DOHH2 (cell line): ENCODE data around the gene PPFIA4.

Source experiments
- H3F3A ChIP-seq: fragments of 200-600 bp; sonication (generic), shearing (Covaris generic); 2 replicates; pipeline ENCODE4 v1.6.0; 2016; ENCODE audit warnings: antibody characterized with exemption, mild to moderate bottlenecking; ENCODE audit not compliant: control insufficient read depth, insufficient read depth
- H3K27ac ChIP-seq: fragments of 200-600 bp; sonication (generic); 2 replicates; pipeline ENCODE4 v1.5.1; 2014; ENCODE audit warnings: low read depth, mild to moderate bottlenecking, low read length, moderate library complexity
- H3K27me3 ChIP-seq: fragments of 200-600 bp; sonication (generic); 2 replicates; pipeline ENCODE4 v1.6.1; 2014; ENCODE audit warnings: mild to moderate bottlenecking, low read length, mixed read lengths; ENCODE audit not compliant: control insufficient read depth
- H3K36me3 ChIP-seq: fragments of 200-600 bp; sonication (generic); 2 replicates; pipeline ENCODE4 v1.6.1; 2014; ENCODE audit warnings: mild to moderate bottlenecking, low read length, moderate library complexity, mixed read lengths; ENCODE audit not compliant: control insufficient read depth
- H3K4me1 ChIP-seq: fragments of 200-600 bp; sonication (generic); 2 replicates; pipeline ENCODE4 v1.6.1; 2014; ENCODE audit warnings: mild to moderate bottlenecking, low read length, mixed read lengths; ENCODE audit not compliant: control insufficient read depth
- H3K4me2 ChIP-seq: fragments of 200-600 bp; sonication (generic); 2 replicates; pipeline ENCODE4 v1.6.0; 2014; ENCODE audit warnings: mild to moderate bottlenecking, low read length, moderate library complexity
- H3K4me3 ChIP-seq: fragments of 200-600 bp; sonication (generic); 2 replicates; pipeline ENCODE4 v1.5.1; 2014; ENCODE audit warnings: mild to moderate bottlenecking, low read length, mixed read lengths
- H3K79me2 ChIP-seq: fragments of 200-600 bp; sonication (generic); 2 replicates; pipeline ENCODE4 v1.6.1; 2014; ENCODE audit warnings: mild to moderate bottlenecking, low read length, mixed read lengths; ENCODE audit not compliant: control insufficient read depth
- H3K9me2 ChIP-seq: fragments of 200-600 bp; sonication (generic); replicated peaks from 2 replicates; pipeline ENCODE4 v1.6.1; 2014; ENCODE audit warnings: mild to moderate bottlenecking, low read length, mixed read lengths; ENCODE audit not compliant: control insufficient read depth
- H3K9me3 ChIP-seq: fragments of 200-600 bp; sonication (generic); 2 replicates; pipeline ENCODE4 v1.6.1; 2014; ENCODE audit warnings: antibody characterized with exemption, low read length, mixed read lengths; ENCODE audit not compliant: control insufficient read depth, insufficient read depth
- H4K20me1 ChIP-seq: fragments of 200-600 bp; sonication (generic); 2 replicates; pipeline ENCODE4 v1.6.0; 2014; ENCODE audit warnings: low read depth, mild to moderate bottlenecking, antibody characterized with exemption, low read length, moderate library complexity; ENCODE audit not compliant: control insufficient read depth, insufficient read depth
- CTCF ChIP-seq: fragments of 200-600 bp; sonication (generic); IDR thresholded peaks from one replicate; pipeline ENCODE4 v1.5.1; 2014; ENCODE audit warnings: antibody characterized with exemption, mild to moderate bottlenecking, low read depth, low read length; ENCODE audit not compliant: poor library complexity, severe bottlenecking
- EZH2phosphoT487 ChIP-seq: fragments of 200-600 bp; sonication (generic); IDR thresholded peaks from 2 replicates; pipeline ENCODE4 v1.6.1; 2017; ENCODE audit warnings: borderline replicate concordance, mild to moderate bottlenecking, antibody characterized with exemption, low read length, moderate library complexity, mixed read lengths

The PPFIA4 gene

GRCh38 chr1:203009185-203009584 lies 17.1 kb upstream of the PPFIA4 start:
- Histone ChIP-seq H3K4me1 (peaks cover 28% of the 10 kb centered on the region), H3K4me3 (no peak overlapping the region), H3K27ac (no peak overlapping the region), H3K4me2 (peak overlapping the region; percentile 83; the same call in 1 of the 2 replicates), H3K9me2 (no peaks in the 10 kb centered on the region), H3K36me3 (peaks cover 60% of the 10 kb centered on the region), H3K9me3 (no peaks in the 10 kb centered on the region), H3K27me3 (no peaks in the 10 kb centered on the region), H3F3A (peaks cover 18% of the 10 kb centered on the region), H4K20me1 (no peaks in the 10 kb centered on the region), H3K79me2 (peaks cover 70% of the 10 kb centered on the region)
- no peak for TF ChIP-seq EZH2phosphoT487
- no peak for TF ChIP-seq CTCF

- H3K9me3 ChIP-seq: no peaks in the 10 kb centered on the region
- H3K4me1 ChIP-seq: peaks cover 18% of the 10 kb centered on the region
- no peaks in the 10 kb centered on the region for H3K9me2 ChIP-seq
- no peak overlapping the region for H3K27ac ChIP-seq
- H3K79me2 ChIP-seq: peaks cover 77% of the 10 kb centered on the region
- H3K4me2 ChIP-seq: no peak overlapping the region
- H3K36me3 ChIP-seq: peaks cover 84% of the 10 kb centered on the region
- no peak for TF ChIP-seq CTCF
- no peak for TF ChIP-seq EZH2phosphoT487
- peaks cover 7% of the 10 kb centered on the region for H3F3A ChIP-seq
- H4K20me1 ChIP-seq: no peaks in the 10 kb centered on the region
- H3K4me3 ChIP-seq: no peak overlapping the region
- H3K27me3 ChIP-seq: no peaks in the 10 kb centered on the region
Measured at GRCh38 chr1:203011582-203011981, 14.7 kb upstream of the PPFIA4 start.

GRCh38 chr1:203017061-203017460 lies 9.2 kb upstream of the PPFIA4 start:
- Histone ChIP-seq H3K4me3 (no peak overlapping the region), H3K9me3 (no peaks in the 10 kb centered on the region), H3K36me3 (peaks cover 96% of the 10 kb centered on the region), H3K79me2 (peaks cover 28% of the 10 kb centered on the region), H3K9me2 (no peaks in the 10 kb centered on the region), H4K20me1 (no peaks in the 10 kb centered on the region), H3K27ac (no peak overlapping the region), H3K4me1 (no peaks in the 10 kb centered on the region), H3F3A (no peaks in the 10 kb centered on the region), H3K4me2 (no peak overlapping the region), H3K27me3 (no peaks in the 10 kb centered on the region)
- no peak for TF ChIP-seq EZH2phosphoT487
- no peak for TF ChIP-seq CTCF
